HepG2 (cell line): ENCODE results near the gene SEMA6D. TPM values are rescaled to one million over a fixed set of nuclear protein-coding genes. Genes with fewer than 3 reads are reported as not detected.

Experiments used
- ATAC-seq: fragments of 200-7000 bp; cut with Tn5 transposase; 3 replicates; pipeline ENCODE4 v1.9.1; 2020; ENCODE audit warnings: mild to moderate bottlenecking, moderate library complexity
- BruUV-seq: library from RNA; stranded (reverse); fragments of 400-500 nt; replicated peaks from 2 replicates; lab custom pipeline; 2021; lab: Mats Ljungman, UMichigan
- CTCF ChIA-PET: fragments of 300-600 bp; formaldehyde crosslinking; extraction: SDS; loops from one replicate; lab custom pipeline; 2021; ENCODE audit warnings: low total read pairs, inconsistent platforms, low intra/inter-chr PET ratio; lab: Yijun Ruan, JAX
- POLR2A ChIA-PET: fragments of 350-600 bp; sonication (Branson Sonifier 250); formaldehyde crosslinking; loops from one replicate; lab custom pipeline; 2020; ENCODE audit warnings: antibody characterized with exemption, inconsistent platforms; lab: Yijun Ruan, JAX
- DNase-seq: peaks from one replicate; pipeline ENCODE4 v3.0.0-alpha.2; 2015; ENCODE audit warnings: low spot score
- FAIRE-seq: peaks from 3 replicates; lab custom pipeline; 2011; peaks lifted over from hg19 to GRCh38; lab: Jason Lieb, UNC
- H2AFZ ChIP-seq: one replicate; pipeline ENCODE4 v1.6.1; 2011; ENCODE audit warnings: low read length, inconsistent platforms
- H3K27ac ChIP-seq: fragments of 300-600 bp; 3 replicates; pipeline ENCODE4 v1.8.0; 2011; ENCODE audit warnings: mixed run types, mild to moderate bottlenecking, mixed read lengths, low read length, inconsistent platforms; ENCODE audit not compliant: insufficient read depth; ENCODE audit errors: extremely low read length
- H3K27me3 ChIP-seq, 2 experiments: fragments of 200-600 bp in 1 of 2; 2 replicates in 1 of 2; 3 replicates in 1 of 2; pipeline versions ENCODE4 v1.6.0 to v1.8.0; 2011; ENCODE audit warnings: low read length in 2 of 2, mild to moderate bottlenecking in 2 of 2, moderate library complexity in 2 of 2, inconsistent platforms in 1 of 2; ENCODE audit not compliant: insufficient read depth in 2 of 2, control insufficient read depth in 1 of 2
- H3K36me3 ChIP-seq, 2 experiments: fragments of 200-600 bp in 1 of 2; replicated peaks in 1 of 2; 2 replicates in 1 of 2; 3 replicates in 1 of 2; pipeline versions ENCODE4 v1.5.1 to v1.8.0; 2011; ENCODE audit warnings: low read length in 2 of 2, inconsistent platforms in 1 of 2; ENCODE audit not compliant: insufficient read depth in 2 of 2, control insufficient read depth in 1 of 2
- H3K4me1 ChIP-seq: 2 replicates; pipeline ENCODE4 v1.5.1; 2012; ENCODE audit warnings: low read length, inconsistent platforms; ENCODE audit not compliant: insufficient read depth
- H3K4me2 ChIP-seq: 2 replicates; pipeline ENCODE4 v1.6.0; 2011; ENCODE audit warnings: low read depth, low read length, inconsistent platforms
- H3K4me3 ChIP-seq, 3 experiments: fragments of 200-600 bp in 1 of 3; sonication (generic), shearing (Covaris generic) in 1 of 3; replicated peaks in 1 of 3; 2 replicates each; pipeline ENCODE4 v1.5.1; 2011 to 2016; ENCODE audit warnings: low read length in 3 of 3, inconsistent platforms in 2 of 3, low read depth in 2 of 3, mild to moderate bottlenecking in 2 of 3, control low read depth in 1 of 3, mixed read lengths in 1 of 3; ENCODE audit not compliant: insufficient read depth in 1 of 3
- H3K79me2 ChIP-seq: one replicate; pipeline ENCODE4 v1.6.1; 2011; ENCODE audit warnings: low read length, inconsistent platforms; ENCODE audit not compliant: insufficient read depth
- H3K9ac ChIP-seq: 2 replicates; pipeline ENCODE4 v1.6.0; 2011; ENCODE audit warnings: mild to moderate bottlenecking, low read depth, low read length, inconsistent platforms; ENCODE audit not compliant: insufficient read depth
- H3K9me3 ChIP-seq: 2 replicates; pipeline ENCODE4 v1.5.1; 2012; ENCODE audit warnings: mild to moderate bottlenecking, low read length
- H4K20me1 ChIP-seq: 2 replicates; pipeline ENCODE4 v1.6.0; 2011; ENCODE audit warnings: inconsistent platforms, mild to moderate bottlenecking, low read length, moderate library complexity; ENCODE audit not compliant: insufficient read depth
- ATF5 ChIP-seq: sonication (generic); formaldehyde crosslinking; IDR thresholded peaks from 2 replicates; pipeline ENCODE4 v1.4.0; 2020; ENCODE audit warnings: mild to moderate bottlenecking, low read depth, missing genetic modification reagents
- HDAC2 ChIP-seq: sonication (generic); formaldehyde crosslinking; IDR thresholded peaks from 2 replicates; pipeline ENCODE4 v1.4.0; 2020; ENCODE audit warnings: missing genetic modification reagents
- HMG20B ChIP-seq: conservative IDR thresholded peaks from 2 replicates; pipeline ENCODE4 v1.6.1; 2016; ENCODE audit warnings: missing genetic modification reagents, missing compliant biosample characterization
- MYNN ChIP-seq: sonication (generic); formaldehyde crosslinking; IDR thresholded peaks from 2 replicates; pipeline ENCODE4 v1.4.0; 2020; ENCODE audit warnings: mild to moderate bottlenecking, low read depth, missing genetic modification reagents
- SCMH1 ChIP-seq: sonication (generic); formaldehyde crosslinking; IDR thresholded peaks from 2 replicates; pipeline ENCODE4 v1.9.0; 2021; ENCODE audit warnings: missing genetic modification reagents, mild to moderate bottlenecking, borderline replicate concordance
- SKI ChIP-seq: fragments of 450-650 bp; IDR thresholded peaks from one replicate; pipeline ENCODE4 v1.6.1; 2018; ENCODE audit warnings: mild to moderate bottlenecking; ENCODE audit not compliant: partially characterized antibody
- SOX6 ChIP-seq, 2 experiments: fragments of 450-650 bp in 1 of 2; sonication (generic) in 1 of 2; formaldehyde crosslinking in 1 of 2; IDR thresholded peaks; 2 replicates each; pipeline versions ENCODE4 v1.4.0 to v1.6.1; 2017 to 2020; ENCODE audit warnings: antibody characterized with exemption in 1 of 2, mild to moderate bottlenecking in 1 of 2, missing genetic modification reagents in 1 of 2
- SRSF9 ChIP-seq: fragments of 200-400 bp; formaldehyde crosslinking; IDR thresholded peaks from 2 replicates; pipeline ENCODE4 v1.6.1; 2018; ENCODE audit warnings: borderline replicate concordance, mild to moderate bottlenecking, low read depth, low read length; ENCODE audit not compliant: insufficient read depth, poor library complexity, severe bottlenecking
- ZBTB42 ChIP-seq: sonication (generic); formaldehyde crosslinking; IDR thresholded peaks from 2 replicates; pipeline ENCODE4 v1.5.0; 2020; ENCODE audit warnings: mild to moderate bottlenecking, missing genetic modification reagents
- ZNF296 ChIP-seq: sonication (generic); formaldehyde crosslinking; conservative IDR thresholded peaks from 2 replicates; pipeline ENCODE4 v1.5.0; 2020; ENCODE audit warnings: mild to moderate bottlenecking, missing genetic modification reagents
- ZNF34 ChIP-seq: sonication (generic); formaldehyde crosslinking; IDR thresholded peaks from 2 replicates; pipeline ENCODE4 v1.4.0; 2020; ENCODE audit warnings: mild to moderate bottlenecking, missing genetic modification reagents, borderline replicate concordance
- ZNF720 ChIP-seq: sonication (generic); formaldehyde crosslinking; IDR thresholded peaks from 2 replicates; pipeline ENCODE4 v1.4.0; 2020; ENCODE audit warnings: missing genetic modification reagents
- WGBS: methylation state at CpG from one replicate; pipeline ENCODE4 v1.1.6; 2017; ENCODE audit warnings: low lambda C conversion rate; 5-methylcytosine and 5-hydroxymethylcytosine counted together
- in situ Hi-C: cut with HindIII; loops from 2 replicates; pipeline ENCODE4 v1.10.0; 2017; ENCODE audit warnings: low pct_unique_long_range_greater_than_20kb; ENCODE audit not compliant: extremely low pct_ligation_motif_present
- intact Hi-C: fragments of 100-400 bp; cut with micrococcal nuclease; formaldehyde crosslinking; loops from one replicate; pipeline ENCODE4 v1.10.0; 2022; ENCODE audit not compliant: unreplicated experiment
- polyA plus RNA-seq, 8 experiments: library from polyadenylated mRNA; depleted of rRNA in 3 of 8; stranded (reverse) in 7 of 8; unstranded in 1 of 8; fragments of >200 nt; fragmentation: Illumina TruSeq in 4 of 8; extraction: Trizol in 4 of 8; gene quantifications; 2 replicates each; pipeline versions ENCODE4 v1.2.1 to v1.2.3, GENCODE V29; 2011 to 2016; ENCODE audit warnings: low read depth in 4 of 8, missing spikeins in 1 of 8, mixed read lengths in 1 of 8; ENCODE audit not compliant: insufficient read depth in 1 of 8
- total RNA-seq, 5 experiments: library from RNA; depleted of rRNA; stranded (reverse); fragments of >200 nt; fragmentation: Illumina TruSeq; extraction: Trizol; gene quantifications; 2 replicates each; pipeline ENCODE4 v1.2.3, GENCODE V29; 2016; ENCODE audit warnings: low read depth in 1 of 5
- TF ChIP-seq, protein P1 (sequence below): sonication (generic); formaldehyde crosslinking; IDR thresholded peaks from 2 replicates; pipeline ENCODE4 v1.5.1; 2020; ENCODE audit warnings: mild to moderate bottlenecking, moderate library complexity, missing genetic modification reagents
- TF ChIP-seq, protein P2 (sequence below): sonication (generic); formaldehyde crosslinking; IDR thresholded peaks from 2 replicates; pipeline ENCODE4 v1.4.0; 2020; ENCODE audit warnings: missing genetic modification reagents

The SEMA6D gene
- total and polyA plus RNA-seq, 2 of the 13 experiments (the other 11 are each of a cell fraction or from before 2014, with no cell fraction given), result not detected

DNA sequence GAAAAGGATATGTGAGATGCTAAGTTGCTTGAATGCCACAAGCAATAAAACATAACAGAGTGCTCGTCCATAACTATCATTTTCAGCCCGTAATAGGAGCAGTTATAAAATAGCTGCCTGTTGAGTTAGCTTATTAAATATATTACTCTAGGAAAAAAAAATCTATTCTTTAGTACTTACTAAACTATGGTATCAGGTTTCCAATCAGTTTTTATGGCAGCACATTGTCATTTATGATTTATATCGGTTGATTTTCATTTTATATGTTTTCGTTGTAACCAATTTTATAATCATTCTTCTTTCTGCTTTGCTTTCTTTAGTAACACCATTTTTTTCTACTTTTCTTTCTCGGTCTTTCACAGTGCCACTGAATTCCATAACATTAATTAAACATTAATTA lies 51.9 kb downstream of the SEMA6D start:
- no peak for ATAC-seq
- BruUV-seq, result no TSS peak
- Histone ChIP-seq H3K4me3 (no peak overlapping the region), H4K20me1 (no peaks in the 10 kb centered on the region), H3K4me1 (no peaks in the 10 kb centered on the region), H3K27ac (no peak overlapping the region), H3K4me2 (no peak overlapping the region), H3K27me3 (no peaks in the 10 kb centered on the region), H3K79me2 (no peaks in the 10 kb centered on the region), H2AFZ (no peak overlapping the region), H3K9ac (no peak overlapping the region), H3K36me3 (no peaks in the 10 kb centered on the region), H3K9me3 (peaks cover 29% of the 10 kb centered on the region; the same call in 1 of the 2 replicates)
- CTCF ChIA-PET, result no interaction called here
- TF ChIP-seq ZBTB42 (no peak), HDAC2 (no peak), ZNF34 (CRISPR knock-in tag) (no peak), ZNF720 (CRISPR knock-in tag) (no peak)
- TF ChIP-seq, protein P1, sequence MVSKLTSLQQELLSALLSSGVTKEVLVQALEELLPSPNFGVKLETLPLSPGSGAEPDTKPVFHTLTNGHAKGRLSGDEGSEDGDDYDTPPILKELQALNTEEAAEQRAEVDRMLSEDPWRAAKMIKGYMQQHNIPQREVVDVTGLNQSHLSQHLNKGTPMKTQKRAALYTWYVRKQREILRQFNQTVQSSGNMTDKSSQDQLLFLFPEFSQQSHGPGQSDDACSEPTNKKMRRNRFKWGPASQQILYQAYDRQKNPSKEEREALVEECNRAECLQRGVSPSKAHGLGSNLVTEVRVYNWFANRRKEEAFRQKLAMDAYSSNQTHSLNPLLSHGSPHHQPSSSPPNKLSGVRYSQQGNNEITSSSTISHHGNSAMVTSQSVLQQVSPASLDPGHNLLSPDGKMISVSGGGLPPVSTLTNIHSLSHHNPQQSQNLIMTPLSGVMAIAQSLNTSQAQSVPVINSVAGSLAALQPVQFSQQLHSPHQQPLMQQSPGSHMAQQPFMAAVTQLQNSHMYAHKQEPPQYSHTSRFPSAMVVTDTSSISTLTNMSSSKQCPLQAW, result no peak
- WGBS, result 1% methylated on average over 5 of the region's 5 CpGs
- in situ Hi-C loops, result no loop called here
- intact Hi-C loops, result no loop called here
- FAIRE-seq, result no peak
- POLR2A ChIA-PET, result no interaction called here
- DNase-seq, result no peak

DNA sequence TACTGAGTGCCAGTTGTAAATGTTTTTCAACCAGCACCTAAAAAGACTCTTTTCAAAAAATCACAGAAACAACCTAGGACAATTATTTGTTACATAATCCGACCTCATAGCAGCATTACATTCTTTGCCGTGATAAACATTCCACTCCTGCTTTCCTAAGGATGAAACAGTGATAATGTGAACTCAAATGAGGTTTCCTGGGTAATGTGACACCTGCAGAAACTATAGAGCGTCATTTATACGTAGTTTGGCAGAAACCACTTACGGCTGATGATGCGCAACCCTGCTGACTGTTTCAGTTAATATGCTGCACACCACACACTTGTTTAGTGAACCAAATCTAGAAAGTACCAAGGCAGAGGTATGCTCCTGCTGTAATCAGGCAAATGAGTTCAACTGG lies 55.8 kb downstream of the SEMA6D start:
- ChIA-PET CTCF (no interaction called here), POLR2A (no interaction called here)
- Histone ChIP-seq H3K27me3 (no peaks in the 10 kb centered on the region), H3K4me1 (no peaks in the 10 kb centered on the region), H3K4me2 (no peak overlapping the region), H2AFZ (no peak overlapping the region), H4K20me1 (no peaks in the 10 kb centered on the region), H3K9me3 (peaks cover 49% of the 10 kb centered on the region), H3K27ac (no peak overlapping the region), H3K4me3 (no peak overlapping the region), H3K36me3 (no peaks in the 10 kb centered on the region), H3K79me2 (no peaks in the 10 kb centered on the region), H3K9ac (no peak overlapping the region)
- in situ Hi-C loops (no loop called here), intact Hi-C loops (no loop called here)
- ATAC-seq (no peak), FAIRE-seq (no peak), DNase-seq (no peak)
- BruUV-seq, result no TSS peak
- 38% methylated on average over 6 of the region's 6 CpGs for WGBS
- TF ChIP-seq SCMH1 (CRISPR knock-in tag), result no peak
- TF ChIP-seq MYNN (CRISPR knock-in tag), result no peak
- no peak for TF ChIP-seq ZNF296 (CRISPR knock-in tag)
- no peak for TF ChIP-seq SOX6 (IDR thresholded peaks at IDR 0.05)
- no peak for TF ChIP-seq SOX6 (CRISPR knock-in tag; IDR thresholded peaks at IDR 0.05)
- TF ChIP-seq HMG20B (CRISPR knock-in tag), result no peak
- no peak for TF ChIP-seq ATF5
- no peak for TF ChIP-seq SRSF9
- no peak for TF ChIP-seq SKI
- TF ChIP-seq, protein P2, sequence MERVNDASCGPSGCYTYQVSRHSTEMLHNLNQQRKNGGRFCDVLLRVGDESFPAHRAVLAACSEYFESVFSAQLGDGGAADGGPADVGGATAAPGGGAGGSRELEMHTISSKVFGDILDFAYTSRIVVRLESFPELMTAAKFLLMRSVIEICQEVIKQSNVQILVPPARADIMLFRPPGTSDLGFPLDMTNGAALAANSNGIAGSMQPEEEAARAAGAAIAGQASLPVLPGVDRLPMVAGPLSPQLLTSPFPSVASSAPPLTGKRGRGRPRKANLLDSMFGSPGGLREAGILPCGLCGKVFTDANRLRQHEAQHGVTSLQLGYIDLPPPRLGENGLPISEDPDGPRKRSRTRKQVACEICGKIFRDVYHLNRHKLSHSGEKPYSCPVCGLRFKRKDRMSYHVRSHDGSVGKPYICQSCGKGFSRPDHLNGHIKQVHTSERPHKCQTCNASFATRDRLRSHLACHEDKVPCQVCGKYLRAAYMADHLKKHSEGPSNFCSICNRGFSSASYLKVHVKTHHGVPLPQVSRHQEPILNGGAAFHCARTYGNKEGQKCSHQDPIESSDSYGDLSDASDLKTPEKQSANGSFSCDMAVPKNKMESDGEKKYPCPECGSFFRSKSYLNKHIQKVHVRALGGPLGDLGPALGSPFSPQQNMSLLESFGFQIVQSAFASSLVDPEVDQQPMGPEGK, result no peak
